Ovary (tissue), 3 donors: Measurements from ENCODE around the gene TACC2.

ENCODE experiments used
- EP300 ChIP-seq: sonication (generic); formaldehyde crosslinking; IDR thresholded peaks from one replicate; pipeline ENCODE4 v1.6.1; 2017; ENCODE audit warnings: antibody characterized with exemption
- TF ChIP-seq, protein P1 (sequence below), 3 donors: fragments of 450-650 bp in 2 of 3; fragments of 200-600 bp in 1 of 3; IDR thresholded peaks; one replicate each; pipeline versions ENCODE4 v1.5.1 to v1.8.0; 2016 to 2022; ENCODE audit warnings: antibody characterized with exemption in 3 of 3, mild to moderate bottlenecking in 1 of 3
- donor health status: DM: no; HTN: no; CAD: no.

DNA sequence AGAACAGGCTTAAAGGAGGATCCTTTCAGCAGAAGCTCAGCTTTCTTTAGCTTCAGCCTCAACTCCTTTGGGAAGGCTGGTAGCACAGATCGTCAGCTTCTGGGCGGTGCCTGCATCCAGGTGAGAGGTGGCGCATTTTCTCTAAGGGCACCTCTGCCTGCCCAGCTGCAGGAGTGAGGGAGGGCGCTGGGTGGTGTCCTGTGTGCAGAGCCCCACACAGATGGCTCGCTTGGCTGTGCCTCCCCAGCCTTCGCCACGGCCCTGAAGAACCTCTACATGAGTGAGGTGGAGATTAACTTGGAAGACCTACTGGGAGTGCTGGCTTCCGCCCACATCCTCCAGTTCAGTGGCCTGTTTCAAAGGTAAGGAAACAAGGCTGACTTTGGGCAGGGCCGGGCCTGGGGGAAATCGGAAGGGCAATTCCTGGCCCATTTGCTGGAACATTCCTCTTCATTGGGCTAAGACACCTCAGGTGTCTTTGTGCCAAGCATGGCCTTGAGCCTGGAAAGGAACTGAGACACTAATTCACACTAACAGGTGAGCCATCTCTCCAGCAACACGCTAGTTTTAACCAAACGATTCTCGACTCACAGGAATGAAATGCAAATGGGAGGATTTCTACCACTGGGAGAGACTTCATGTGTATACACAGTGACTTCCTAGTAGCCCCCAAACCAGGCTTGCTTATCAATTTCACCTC, 302.0 kb downstream of the TACC2 start:
- TF ChIP-seq EP300, result no peak
- TF ChIP-seq, protein P1, sequence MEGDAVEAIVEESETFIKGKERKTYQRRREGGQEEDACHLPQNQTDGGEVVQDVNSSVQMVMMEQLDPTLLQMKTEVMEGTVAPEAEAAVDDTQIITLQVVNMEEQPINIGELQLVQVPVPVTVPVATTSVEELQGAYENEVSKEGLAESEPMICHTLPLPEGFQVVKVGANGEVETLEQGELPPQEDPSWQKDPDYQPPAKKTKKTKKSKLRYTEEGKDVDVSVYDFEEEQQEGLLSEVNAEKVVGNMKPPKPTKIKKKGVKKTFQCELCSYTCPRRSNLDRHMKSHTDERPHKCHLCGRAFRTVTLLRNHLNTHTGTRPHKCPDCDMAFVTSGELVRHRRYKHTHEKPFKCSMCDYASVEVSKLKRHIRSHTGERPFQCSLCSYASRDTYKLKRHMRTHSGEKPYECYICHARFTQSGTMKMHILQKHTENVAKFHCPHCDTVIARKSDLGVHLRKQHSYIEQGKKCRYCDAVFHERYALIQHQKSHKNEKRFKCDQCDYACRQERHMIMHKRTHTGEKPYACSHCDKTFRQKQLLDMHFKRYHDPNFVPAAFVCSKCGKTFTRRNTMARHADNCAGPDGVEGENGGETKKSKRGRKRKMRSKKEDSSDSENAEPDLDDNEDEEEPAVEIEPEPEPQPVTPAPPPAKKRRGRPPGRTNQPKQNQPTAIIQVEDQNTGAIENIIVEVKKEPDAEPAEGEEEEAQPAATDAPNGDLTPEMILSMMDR (IDR thresholded peaks at IDR 0.05), result no peak
